VCaP (cell line): ENCODE data around the gene PPP4R3A.
"Not testable (repeated sequence)": the region's sequence is repeated elsewhere in the genome, so short reads cannot be mapped to it uniquely, and the experiment has no call there.

ENCODE experiments used
- H3K27ac ChIP-seq: fragments of 450-650 bp; 2 replicates; pipeline ENCODE4 v1.5.1; 2017
- CTCF ChIP-seq: fragments of 450-650 bp; conservative IDR thresholded peaks from 2 replicates; pipeline ENCODE4 v1.5.1; 2017; ENCODE audit warnings: mild to moderate bottlenecking, moderate library complexity

PPP4R3A gene

GRCh38 chr14:91501951-91502930 lies 7.9 kb downstream of the PPP4R3A start:
- no peak for TF ChIP-seq CTCF
- no peak overlapping the region for H3K27ac ChIP-seq

- no peak overlapping the region for H3K27ac ChIP-seq
- no peak for TF ChIP-seq CTCF
Observed at GRCh38 chr14:91501348-91501747, 8.8 kb downstream of the PPP4R3A start.

- no peak overlapping the region; the same call in 1 of the 2 replicates for H3K27ac ChIP-seq
- TF ChIP-seq CTCF = no peak
Observed at GRCh38 chr14:91496790-91497189, 13.3 kb downstream of the PPP4R3A start.

GRCh38 chr14:91494392-91495065 lies 15.6 kb downstream of the PPP4R3A start:
- not testable (repeated sequence) for H3K27ac ChIP-seq

- TF ChIP-seq CTCF = no peak
- H3K27ac ChIP-seq = no peak overlapping the region
Observed at GRCh38 chr14:91493169-91493568, 16.9 kb downstream of the PPP4R3A start.

- no peak overlapping the region for H3K27ac ChIP-seq
- no peak for TF ChIP-seq CTCF
Observed at GRCh38 chr14:91484744-91485143, 25.4 kb downstream of the PPP4R3A start.

GRCh38 chr14:91484186-91484585 lies 25.9 kb downstream of the PPP4R3A start:
- no peak for TF ChIP-seq CTCF
- H3K27ac ChIP-seq = no peak overlapping the region
